ENCODE data around the gene MCU. TPM values are rescaled to one million over a fixed set of nuclear protein-coding genes. Genes with fewer than 3 reads are reported as not detected.

MCU gene
- total and polyA plus RNA-seq, 2 of the 8 experiments (the other 6 are each of a cell fraction or from before 2014, with no cell fraction given), result 51.6 to 62.2 TPM

- H4K8ac ChIP-seq (ENCODE audit: extremely low read depth, insufficient read depth, low read length), result no peak overlapping the region
- H3K4me2 ChIP-seq (ENCODE audit: insufficient read depth in 1 of 2, low read depth in 2 of 2, low read length in 2 of 2), result no peak overlapping the region
- no peak overlapping the region for H2BK120ac ChIP-seq (replicated peaks; ENCODE audit: low read depth, low read length)
- peaks cover 3% of the 10 kb centered on the region; the same call in 1 of the 2 replicates for H3K79me1 ChIP-seq (ENCODE audit: low read depth, low read length)
- CTCF ChIA-PET (ENCODE audit: partially characterized antibody), result no interaction called here
- H2BK5ac ChIP-seq (ENCODE audit: low read depth, low read length), result no peak overlapping the region
- no peaks in the 10 kb centered on the region for H3K27me3 ChIP-seq (replicated peaks in 1 of 4; ENCODE audit: control insufficient read depth in 3 of 4, extremely low read depth in 1 of 4, insufficient read depth in 3 of 4, low read length in 3 of 4)
- H3K56ac ChIP-seq (replicated peaks; ENCODE audit: insufficient read length, low read depth, low read length), result no peak overlapping the region
- H3K4ac ChIP-seq (replicated peaks; ENCODE audit: insufficient read length, low read depth, low read length), result no peak overlapping the region
- H2BK20ac ChIP-seq (ENCODE audit: low read length), result no peak overlapping the region
- WGBS, 2 experiments (ENCODE audit: extremely low coverage in 1 of 2, insufficient coverage in 1 of 2, insufficient read length in 1 of 2, insufficient replicate concordance in 2 of 2, low coverage in 1 of 2, low lambda C conversion rate in 2 of 2, missing lambda C conversion rate in 1 of 2), result 69% methylated on average over 3 of the region's 3 CpGs; no CpG with 5 or more reads in 1 of the 2 experiments
- H2BK12ac ChIP-seq (ENCODE audit: low read depth, low read length), result no peak overlapping the region
- H3K4me3 ChIP-seq (ENCODE audit: extremely low read depth in 1 of 4, insufficient read depth in 2 of 4, low read depth in 3 of 4, low read length in 4 of 4), result no peak overlapping the region
- H3K23me2 ChIP-seq (ENCODE audit: low read depth, low read length), result no peaks in the 10 kb centered on the region
- H3K36me3 ChIP-seq (ENCODE audit: control insufficient read depth in 2 of 4, insufficient read depth in 4 of 4, low read length in 3 of 4), result no peaks in the 10 kb centered on the region
- FAIRE-seq (no peak), DNase-seq (ENCODE audit: low read depth in 1 of 2, low spot score in 2 of 2) (no peak)
- H2AK5ac ChIP-seq (ENCODE audit: low read depth, low read length), result no peak overlapping the region
- no peak overlapping the region for H4K5ac ChIP-seq (ENCODE audit: insufficient read length, low read depth, low read length)
- H3K4me1 ChIP-seq (replicated peaks in 1 of 4; ENCODE audit: control insufficient read depth in 3 of 4, insufficient read depth in 4 of 4, low read length in 3 of 4), result peaks cover 4 to 27% (median 14%) of the 10 kb centered on the region in 4 experiments; a peak in 5 of 7 replicates
- no peak overlapping the region for H3K27ac ChIP-seq (ENCODE audit: low read depth, low read length)
- no peaks in the 10 kb centered on the region for H3K9me3 ChIP-seq (ENCODE audit: insufficient read depth in 2 of 2, low read depth in 1 of 2, low read length in 1 of 2)
- no peak overlapping the region for H2AFZ ChIP-seq (ENCODE audit: low read length)
- POLR2A ChIA-PET (ENCODE audit: partially characterized antibody), result interaction anchor here (1.1 to 1.6 kb wide), 2 partner anchors 10 to 34 kb away, joined by 3 to 4 read pairs; no protein-coding TSS in a partner anchor
- H3K9ac ChIP-seq (replicated peaks in 1 of 4; ENCODE audit: extremely low read depth in 1 of 4, low read depth in 3 of 4, low read length in 3 of 4), result no peak overlapping the region
- H4K20me1 ChIP-seq (replicated peaks in 1 of 2; ENCODE audit: control insufficient read depth in 1 of 2, insufficient read depth in 2 of 2, low read length in 2 of 2), result no peaks in the 10 kb centered on the region
- no peak overlapping the region for H4K91ac ChIP-seq (replicated peaks; ENCODE audit: insufficient read length, low read length)
- H3K18ac ChIP-seq (ENCODE audit: extremely low read depth, low read length), result no peak overlapping the region
- H3K79me2 ChIP-seq (ENCODE audit: control insufficient read depth in 1 of 2, insufficient read depth in 2 of 2, low read length in 2 of 2), result peaks cover 0 to 57% of the 10 kb centered on the region in 2 experiments; a peak in 3 of 4 replicates
- TF ChIP-seq EGR1 (IDR thresholded peaks at IDR 0.05; ENCODE audit: borderline replicate concordance, low read depth, low read length) (no peak), RXRA (IDR thresholded peaks at IDR 0.05; ENCODE audit: insufficient read depth, low read depth, low read length) (no peak), HDAC6 (IDR thresholded peaks at IDR 0.05; ENCODE audit: low read depth, low read length) (no peak), CREB1 (IDR thresholded peaks at IDR 0.05) (no peak), GTF2F1 (IDR thresholded peaks at IDR 0.05; ENCODE audit: borderline replicate concordance, low read depth, low read length) (no peak), SP4 (IDR thresholded peaks at IDR 0.05; ENCODE audit: low read length) (no peak), BACH1 (IDR thresholded peaks at IDR 0.05; ENCODE audit: low read length) (no peak)
- H3K14ac ChIP-seq (ENCODE audit: insufficient read length), result no peak overlapping the region
- no peak overlapping the region for H2BK15ac ChIP-seq (ENCODE audit: low read length)
- H3K23ac ChIP-seq (ENCODE audit: insufficient read length), result no peak overlapping the region
Observed at GRCh38 chr10:72790216-72790990, 98.5 kb downstream of the MCU start.
